Neural cell (in vitro differentiated cells): ENCODE results near the gene CAMSAP3. TPM values are rescaled to one million over a fixed set of nuclear protein-coding genes. Genes with fewer than 3 reads are reported as not detected.

Source experiments
- H2AFZ ChIP-seq: fragments of 200-600, 300-800 bp; sonication (generic), shearing (Covaris generic); 2 replicates; pipeline ENCODE4 v1.6.0; 2014; ENCODE audit warnings: low read depth, mild to moderate bottlenecking, antibody characterized with exemption, low read length, moderate library complexity
- H3F3A ChIP-seq: fragments of 200-600 bp; shearing (Covaris generic); 2 replicates; pipeline ENCODE4 v1.6.1; 2016; ENCODE audit warnings: mild to moderate bottlenecking, moderate library complexity, mixed read lengths, antibody characterized with exemption, low read length; ENCODE audit not compliant: insufficient read depth, poor library complexity, severe bottlenecking
- H3K27ac ChIP-seq: fragments of 200-600, 300-800 bp; sonication (generic), shearing (Covaris generic); 2 replicates; pipeline ENCODE4 v1.5.1; 2014; ENCODE audit warnings: mild to moderate bottlenecking, low read length, moderate library complexity
- H3K27me3 ChIP-seq: fragments of 300-800, 200-600 bp; sonication (generic), shearing (Covaris generic); 2 replicates; pipeline ENCODE4 v1.6.0; 2014; ENCODE audit warnings: mild to moderate bottlenecking, low read depth, low read length, moderate library complexity; ENCODE audit not compliant: insufficient read depth
- H3K36me3 ChIP-seq: fragments of 300-800, 200-600 bp; sonication (generic), shearing (Covaris generic); 2 replicates; pipeline ENCODE4 v1.5.1; 2014; ENCODE audit warnings: mild to moderate bottlenecking, antibody characterized with exemption, low read length, moderate library complexity; ENCODE audit not compliant: insufficient read depth
- H3K4me2 ChIP-seq: fragments of 300-800, 200-600 bp; sonication (generic), shearing (Covaris generic); 2 replicates; pipeline ENCODE4 v1.6.0; 2014; ENCODE audit warnings: mild to moderate bottlenecking, low read length
- H3K4me3 ChIP-seq: fragments of 300-800, 200-600 bp; sonication (generic), shearing (Covaris generic); 2 replicates; pipeline ENCODE4 v1.5.1; 2014; ENCODE audit warnings: mild to moderate bottlenecking, low read length, moderate library complexity
- H3K79me2 ChIP-seq: fragments of 200-600 bp; shearing (Covaris generic); replicated peaks from 2 replicates; pipeline ENCODE4 v1.6.0; 2014; ENCODE audit warnings: mild to moderate bottlenecking, low read length, moderate library complexity; ENCODE audit not compliant: insufficient read depth
- H3K9ac ChIP-seq: fragments of 300-800, 200-600 bp; sonication (generic), shearing (Covaris generic); 2 replicates; pipeline ENCODE4 v1.6.1; 2016; ENCODE audit warnings: mild to moderate bottlenecking, low read length, mixed read lengths
- H3K9me2 ChIP-seq: fragments of 200-600 bp; shearing (Covaris generic); 2 replicates; pipeline ENCODE4 v1.6.1; 2016; ENCODE audit warnings: mild to moderate bottlenecking, low read length, mixed read lengths; ENCODE audit not compliant: insufficient read depth
- H3K9me3 ChIP-seq: fragments of 200-600, 300-800 bp; sonication (generic), shearing (Covaris generic); 2 replicates; pipeline ENCODE4 v1.6.1; 2016; ENCODE audit warnings: mild to moderate bottlenecking, mixed run types, low read length, moderate library complexity, mixed read lengths
- H4K20me1 ChIP-seq: fragments of 200-600 bp; shearing (Covaris generic); 2 replicates; pipeline ENCODE4 v1.6.1; 2016; ENCODE audit warnings: mild to moderate bottlenecking, mixed run types; ENCODE audit not compliant: insufficient read depth
- CTCF ChIP-seq: fragments of 450-650 bp; IDR thresholded peaks from 2 replicates; pipeline ENCODE4 v1.5.1; 2014; ENCODE audit warnings: antibody characterized with exemption, mild to moderate bottlenecking, moderate library complexity; ENCODE audit not compliant: poor library complexity, severe bottlenecking
- EP300 ChIP-seq: fragments of 450-650 bp; conservative IDR thresholded peaks from 2 replicates; pipeline ENCODE4 v1.6.1; 2014; ENCODE audit warnings: antibody characterized with exemption, mild to moderate bottlenecking, moderate library complexity; ENCODE audit not compliant: poor library complexity, severe bottlenecking
- EZH2 ChIP-seq: fragments of 200-600, 300-800 bp; shearing (Covaris generic), sonication (generic); IDR thresholded peaks from 2 replicates; pipeline ENCODE4 v1.6.1; 2014; ENCODE audit warnings: antibody characterized with exemption, low read length, borderline replicate concordance, mild to moderate bottlenecking; ENCODE audit not compliant: insufficient read depth, poor library complexity, severe bottlenecking
- MXI1 ChIP-seq: fragments of 450-650 bp; conservative IDR thresholded peaks from 2 replicates; pipeline ENCODE4 v1.6.1; 2014; ENCODE audit warnings: antibody characterized with exemption, mild to moderate bottlenecking; ENCODE audit not compliant: poor library complexity, severe bottlenecking
- POLR2AphosphoS5 ChIP-seq: IDR thresholded peaks from 2 replicates; pipeline ENCODE4 v1.6.1; 2012
- RAD21 ChIP-seq: fragments of 450-650 bp; conservative IDR thresholded peaks from 2 replicates; pipeline ENCODE4 v1.6.1; 2014; ENCODE audit warnings: antibody characterized with exemption, mild to moderate bottlenecking, moderate library complexity
- REST ChIP-seq: IDR thresholded peaks from 2 replicates; pipeline ENCODE4 v1.6.1; 2012; ENCODE audit warnings: borderline replicate concordance
- SMC3 ChIP-seq: fragments of 450-650 bp; conservative IDR thresholded peaks from 2 replicates; pipeline ENCODE4 v1.6.1; 2014; ENCODE audit warnings: antibody characterized with exemption, mild to moderate bottlenecking, moderate library complexity; ENCODE audit not compliant: poor library complexity
- TAF1 ChIP-seq: IDR thresholded peaks from 2 replicates; pipeline ENCODE4 v1.6.1; 2012; ENCODE audit warnings: low read depth
- polyA plus RNA-seq: library from polyadenylated mRNA; depleted of rRNA; stranded (reverse); fragments of >200 nt; gene quantifications from 2 replicates; pipeline ENCODE4 v1.2.3, GENCODE V29; 2014

Gene CAMSAP3
- polyA plus RNA-seq, 1 donor from 2014 or later, result 17.0 TPM

- H2AFZ ChIP-seq, result no peak overlapping the region
- no peak overlapping the region for H3K9ac ChIP-seq
- H3K27me3 ChIP-seq, result no peaks in the 10 kb centered on the region
- no peaks in the 10 kb centered on the region for H3K9me2 ChIP-seq
- no peak overlapping the region for H3K4me2 ChIP-seq
- TF ChIP-seq EP300 (no peak), CTCF (no peak), POLR2AphosphoS5 (no peak), SMC3 (no peak), REST (no peak), TAF1 (no peak), EZH2 (no peak), RAD21 (no peak), MXI1 (no peak)
- no peaks in the 10 kb centered on the region for H3K79me2 ChIP-seq
- no peaks in the 10 kb centered on the region for H3K36me3 ChIP-seq
- no peak overlapping the region for H3K27ac ChIP-seq
- no peaks in the 10 kb centered on the region for H3K9me3 ChIP-seq
- no peaks in the 10 kb centered on the region for H3F3A ChIP-seq
- H3K4me3 ChIP-seq, result no peak overlapping the region
- H4K20me1 ChIP-seq, result no peaks in the 10 kb centered on the region
Observed at GRCh38 chr19:7644550-7644877, 48.9 kb downstream of the CAMSAP3 start.

DNA sequence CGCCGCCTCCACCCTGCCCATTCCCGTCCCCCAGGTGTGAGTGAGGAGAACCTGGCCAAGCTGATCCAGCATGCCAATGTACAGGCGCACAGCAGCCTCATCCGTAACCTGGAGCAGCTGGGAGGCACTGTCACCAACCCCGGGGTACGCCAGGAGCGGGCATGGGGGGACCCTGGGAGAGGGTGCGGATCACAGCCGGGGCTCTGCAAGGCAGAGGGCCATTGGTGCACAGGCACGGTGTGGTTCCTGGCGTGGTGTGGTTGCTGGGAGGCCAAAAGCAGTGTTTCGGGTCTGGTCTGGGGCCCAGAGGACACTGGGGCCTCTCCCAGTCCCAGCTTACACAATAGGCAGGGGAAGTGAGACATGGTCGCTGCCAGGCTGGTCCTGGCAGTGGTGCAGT, 49.5 kb downstream of the CAMSAP3 start:
- H3K79me2 ChIP-seq, result no peaks in the 10 kb centered on the region
- no peak overlapping the region for H3K4me2 ChIP-seq
- H3K4me3 ChIP-seq, result no peak overlapping the region
- no peaks in the 10 kb centered on the region for H3K9me2 ChIP-seq
- TF ChIP-seq EZH2 (no peak), SMC3 (no peak), CTCF (no peak), POLR2AphosphoS5 (no peak), MXI1 (no peak), EP300 (no peak), TAF1 (no peak)
- no peaks in the 10 kb centered on the region for H3K36me3 ChIP-seq
- H3K27me3 ChIP-seq, result no peaks in the 10 kb centered on the region
- no peak overlapping the region for H3K9ac ChIP-seq
- no peaks in the 10 kb centered on the region for H3F3A ChIP-seq
- no peaks in the 10 kb centered on the region for H3K9me3 ChIP-seq
- no peak overlapping the region for H3K27ac ChIP-seq
- H4K20me1 ChIP-seq, result no peaks in the 10 kb centered on the region
- no peak overlapping the region for H2AFZ ChIP-seq
